Fibroblast of lung (primary cell): ENCODE data around the gene TCERG1L. TPM values are rescaled to one million over a fixed set of nuclear protein-coding genes. Genes with fewer than 3 reads are reported as not detected.

ENCODE experiments used
- DNase-seq, 2 donors: peaks; one replicate each; pipeline versions ENCODE4 v3.0.0 to v3.0.0-alpha.2; 2010; ENCODE audit warnings: low read depth in 2 of 2
- H2AFZ ChIP-seq: 2 replicates; pipeline ENCODE4 v1.5.1; 2012; ENCODE audit warnings: low read length, control low read depth, inconsistent platforms
- H3K27ac ChIP-seq: 2 replicates; pipeline ENCODE4 v1.5.1; 2011; ENCODE audit warnings: low read length, control low read depth; ENCODE audit not compliant: insufficient read depth
- H3K27me3 ChIP-seq: 2 replicates; pipeline ENCODE4 v1.5.1; 2011; ENCODE audit warnings: mild to moderate bottlenecking, low read length; ENCODE audit not compliant: control insufficient read depth, insufficient read depth
- H3K36me3 ChIP-seq: 2 replicates; pipeline ENCODE4 v1.5.1; 2011; ENCODE audit warnings: low read length; ENCODE audit not compliant: control insufficient read depth, insufficient read depth
- H3K4me1 ChIP-seq: 2 replicates; pipeline ENCODE4 v1.5.1; 2011; ENCODE audit warnings: low read length; ENCODE audit not compliant: control insufficient read depth, insufficient read depth; ENCODE audit errors: extremely low read depth
- H3K4me2 ChIP-seq: 2 replicates; pipeline ENCODE4 v1.5.1; 2011; ENCODE audit warnings: low read length, control low read depth; ENCODE audit not compliant: insufficient read depth; ENCODE audit errors: extremely low read depth
- H3K4me3 ChIP-seq, 4 experiments: fragments of 200-600 bp in 1 of 4; sonication (generic) in 1 of 4; replicated peaks in 1 of 4; 2 replicates each; pipeline ENCODE4 v1.5.1; 2011 to 2016; ENCODE audit warnings: low read length in 4 of 4, low read depth in 3 of 4, mild to moderate bottlenecking in 3 of 4, control low read depth in 2 of 4, inconsistent platforms in 1 of 4, mixed read lengths in 1 of 4; ENCODE audit not compliant: insufficient read depth in 1 of 4; ENCODE audit errors: control extremely low read depth in 1 of 4
- H3K79me2 ChIP-seq: 2 replicates; pipeline ENCODE4 v1.5.1; 2012; ENCODE audit warnings: mild to moderate bottlenecking, low read length, inconsistent platforms; ENCODE audit not compliant: control insufficient read depth, insufficient read depth
- H3K9ac ChIP-seq: 2 replicates; pipeline ENCODE4 v1.5.1; 2011; ENCODE audit warnings: mild to moderate bottlenecking, low read length, control low read depth; ENCODE audit not compliant: insufficient read depth
- H3K9me3 ChIP-seq: 2 replicates; pipeline ENCODE4 v1.5.1; 2012; ENCODE audit warnings: low read depth, low read length; ENCODE audit not compliant: control insufficient read depth, insufficient read depth
- H4K20me1 ChIP-seq: 2 replicates; pipeline ENCODE4 v1.5.1; 2011; ENCODE audit warnings: low read length; ENCODE audit not compliant: control insufficient read depth, insufficient read depth; ENCODE audit errors: extremely low read depth
- CTCF ChIP-seq, 2 donors: IDR thresholded peaks in 1 of 2; conservative IDR thresholded peaks in 1 of 2; 1 replicate in 1 of 2; 2 replicates in 1 of 2; pipeline ENCODE4 v1.5.1; 2011 to 2012; ENCODE audit warnings: low read length in 2 of 2, control low read depth in 1 of 2, inconsistent platforms in 1 of 2, low read depth in 1 of 2, mild to moderate bottlenecking in 1 of 2
- EZH2 ChIP-seq: IDR thresholded peaks from 2 replicates; pipeline ENCODE4 v1.5.1; 2012; ENCODE audit warnings: low read length, control low read depth, mild to moderate bottlenecking; ENCODE audit errors: missing control alignments
- polyA plus RNA-seq, 2 donors: library from polyadenylated mRNA; depleted of rRNA in 1 of 2; stranded (reverse) in 1 of 2; unstranded in 1 of 2; fragments of >200 nt; gene quantifications; 2 replicates each; pipeline ENCODE4 v1.2.1, GENCODE V29; 2011 to 2012; ENCODE audit warnings: missing spikeins in 1 of 2
- total RNA-seq: library from RNA; depleted of rRNA; stranded (reverse); fragments of >200 nt; gene quantifications from 2 replicates; pipeline ENCODE4 v1.2.1, GENCODE V29; 2014

Gene TCERG1L
- total and polyA plus RNA-seq, 2 donors (not counting 1 experiment from before 2014, with no cell fraction given) = 0.02 TPM; not detected in 1

GRCh38 chr10:131148270-131148669 lies 163.3 kb downstream of the TCERG1L start:
- TF ChIP-seq EZH2 (no peak), CTCF (conservative IDR thresholded peaks at IDR 0.05 in 1 of 2, IDR thresholded peaks at IDR 0.05 in 1 of 2; ENCODE audit: low read depth in 1 of 2, low read length in 2 of 2) (no peak)
- H4K20me1 ChIP-seq = no peaks in the 10 kb centered on the region
- H3K4me1 ChIP-seq = no peaks in the 10 kb centered on the region
- no peaks in the 10 kb centered on the region for H3K27me3 ChIP-seq
- H3K9ac ChIP-seq = no peak overlapping the region
- H3K27ac ChIP-seq = no peak overlapping the region
- no peaks in the 10 kb centered on the region for H3K79me2 ChIP-seq
- H3K4me2 ChIP-seq = no peak overlapping the region
- no peaks in the 10 kb centered on the region for H3K9me3 ChIP-seq
- no peaks in the 10 kb centered on the region for H3K36me3 ChIP-seq
- DNase-seq = no peak
- no peak overlapping the region for H2AFZ ChIP-seq
- H3K4me3 ChIP-seq = no peak overlapping the region

- Histone ChIP-seq H3K36me3 (no peaks in the 10 kb centered on the region), H3K9me3 (no peaks in the 10 kb centered on the region), H3K4me2 (no peak overlapping the region), H3K4me1 (no peaks in the 10 kb centered on the region), H3K4me3 (no peak overlapping the region), H2AFZ (no peak overlapping the region), H3K79me2 (no peaks in the 10 kb centered on the region), H3K27ac (no peak overlapping the region), H3K27me3 (no peaks in the 10 kb centered on the region), H4K20me1 (no peaks in the 10 kb centered on the region), H3K9ac (no peak overlapping the region)
- TF ChIP-seq EZH2 = no peak
- TF ChIP-seq CTCF (conservative IDR thresholded peaks at IDR 0.05 in 1 of 2, IDR thresholded peaks at IDR 0.05 in 1 of 2; ENCODE audit: low read depth in 1 of 2, low read length in 2 of 2) = no peak
- DNase-seq = no peak
Observed at GRCh38 chr10:131147301-131147975, 164.1 kb downstream of the TCERG1L start.

- H3K9ac ChIP-seq = no peak overlapping the region
- H3K4me2 ChIP-seq = no peak overlapping the region
- no peaks in the 10 kb centered on the region for H3K4me1 ChIP-seq
- no peak for DNase-seq
- TF ChIP-seq CTCF (conservative IDR thresholded peaks at IDR 0.05 in 1 of 2, IDR thresholded peaks at IDR 0.05 in 1 of 2; ENCODE audit: low read depth in 1 of 2, low read length in 2 of 2) (no peak), EZH2 (no peak)
- H3K4me3 ChIP-seq = no peak overlapping the region
- H2AFZ ChIP-seq = no peak overlapping the region
- H3K79me2 ChIP-seq = no peaks in the 10 kb centered on the region
- no peaks in the 10 kb centered on the region for H3K27me3 ChIP-seq
- H3K36me3 ChIP-seq = no peaks in the 10 kb centered on the region
- no peak overlapping the region for H3K27ac ChIP-seq
- no peaks in the 10 kb centered on the region for H3K9me3 ChIP-seq
- no peaks in the 10 kb centered on the region for H4K20me1 ChIP-seq
Observed at GRCh38 chr10:131146790-131147189, 164.7 kb downstream of the TCERG1L start.
